GM21576 (cell line): Measurements from ENCODE around the gene HRH2.
"Not testable (repeated sequence)": the region's sequence is repeated elsewhere in the genome, so short reads cannot be mapped to it uniquely, and the experiment has no call there.

ENCODE experiments used
- ATAC-seq: cut with Tn5 transposase; IDR thresholded peaks from one replicate; pipeline ENCODE4 v1.9.1; 2021; ENCODE audit warnings: mild to moderate bottlenecking, moderate library complexity; ENCODE audit not compliant: unreplicated experiment

The HRH2 gene

DNA sequence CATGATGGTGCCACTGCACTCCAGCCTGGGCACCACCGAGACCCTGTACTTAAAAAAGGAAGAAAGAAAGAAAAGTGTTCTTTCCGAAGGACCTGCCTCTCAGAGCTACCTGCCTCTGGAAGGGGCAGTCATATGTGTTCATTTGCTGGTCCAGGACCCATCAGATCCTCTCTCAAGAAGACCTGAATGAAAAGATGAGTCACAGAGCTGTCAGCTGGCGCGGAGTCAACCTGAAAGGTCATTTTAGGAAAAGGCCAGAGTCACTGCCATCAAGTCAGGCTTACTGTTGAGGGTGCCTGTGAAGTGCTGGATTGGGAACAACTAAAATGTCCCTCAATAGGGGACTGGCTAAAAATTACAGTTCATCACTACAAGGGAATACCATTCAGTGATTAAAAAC, 14.9 kb upstream of the HRH2 start:
- ATAC-seq = no peak

DNA sequence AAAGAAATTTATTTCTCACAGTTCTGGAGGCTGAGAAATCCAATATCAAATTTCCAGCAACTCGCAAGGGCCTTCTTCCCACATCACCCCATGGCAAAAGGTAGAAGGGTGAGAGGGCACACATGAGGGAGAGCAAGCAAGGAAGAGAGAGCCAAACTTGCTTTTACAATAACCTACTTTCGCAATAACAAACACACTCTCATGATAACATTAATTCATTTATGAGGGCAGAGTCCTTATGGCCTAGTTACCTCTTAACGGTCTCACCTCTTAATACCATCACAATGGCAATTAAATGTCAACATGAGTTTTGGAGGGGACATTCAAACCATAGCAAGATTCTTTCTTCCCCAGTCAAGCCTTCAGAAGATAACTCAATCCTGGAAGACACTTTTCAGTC, 11.6 kb upstream of the HRH2 start:
- no peak for ATAC-seq

DNA sequence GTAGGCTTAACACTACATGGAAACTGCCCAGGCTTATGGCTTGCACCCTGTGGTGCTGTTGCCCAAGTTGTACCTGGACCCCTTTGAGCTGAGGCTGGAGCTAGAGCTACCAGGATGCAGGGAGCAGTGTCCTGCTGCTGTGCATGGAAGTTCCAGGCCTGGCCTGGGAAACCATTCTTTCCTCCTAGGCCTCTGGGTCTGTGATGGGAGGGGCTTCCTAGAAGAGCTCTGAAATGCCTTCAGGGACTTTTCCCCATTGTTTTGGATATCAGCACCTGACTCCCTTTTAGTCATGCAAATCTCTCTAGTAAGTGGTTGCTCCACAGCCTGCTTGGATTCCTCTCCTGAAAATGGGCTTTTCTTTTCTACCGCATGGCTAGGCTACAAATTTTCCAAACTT, 7.9 kb upstream of the HRH2 start:
- ATAC-seq = no peak

DNA sequence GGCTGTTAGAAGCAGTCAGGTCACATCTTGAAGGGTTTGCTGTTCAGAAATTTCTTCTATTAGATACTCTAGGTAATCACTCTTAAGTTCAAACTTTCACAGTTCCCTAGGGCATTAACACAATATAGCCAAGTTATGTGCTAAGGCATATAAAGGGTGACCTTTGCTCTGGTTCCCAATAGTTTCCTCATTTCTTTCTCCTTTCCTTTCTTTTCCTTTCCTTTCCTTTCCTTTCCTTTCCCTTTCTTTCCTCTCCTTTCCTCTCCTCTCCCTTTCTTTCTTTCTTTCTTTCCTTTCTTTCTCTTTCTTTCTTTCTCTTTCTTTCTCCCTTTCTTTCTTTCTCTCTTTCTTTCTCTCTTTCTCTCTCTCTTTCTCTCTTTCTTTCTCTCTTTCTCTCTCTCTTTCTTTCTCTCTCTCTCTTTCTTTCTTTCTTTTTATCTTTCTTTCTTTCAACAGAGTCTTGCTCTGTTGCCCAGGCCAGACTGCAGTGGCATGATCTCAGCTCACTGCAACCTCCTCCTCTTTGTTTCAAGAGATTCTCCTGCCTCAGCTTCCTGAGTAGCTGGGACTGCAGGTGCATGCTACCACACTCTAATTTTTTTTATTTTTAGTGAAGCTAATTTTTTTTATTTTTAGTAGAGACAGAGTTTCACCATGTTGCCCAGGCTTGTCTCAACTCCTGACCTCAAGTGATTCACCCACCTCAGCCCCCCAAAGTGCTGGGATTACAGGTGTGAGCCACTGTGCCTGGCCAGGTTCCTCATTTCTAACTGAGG, 7.3 kb upstream of the HRH2 start:
- not testable (repeated sequence) for ATAC-seq

DNA sequence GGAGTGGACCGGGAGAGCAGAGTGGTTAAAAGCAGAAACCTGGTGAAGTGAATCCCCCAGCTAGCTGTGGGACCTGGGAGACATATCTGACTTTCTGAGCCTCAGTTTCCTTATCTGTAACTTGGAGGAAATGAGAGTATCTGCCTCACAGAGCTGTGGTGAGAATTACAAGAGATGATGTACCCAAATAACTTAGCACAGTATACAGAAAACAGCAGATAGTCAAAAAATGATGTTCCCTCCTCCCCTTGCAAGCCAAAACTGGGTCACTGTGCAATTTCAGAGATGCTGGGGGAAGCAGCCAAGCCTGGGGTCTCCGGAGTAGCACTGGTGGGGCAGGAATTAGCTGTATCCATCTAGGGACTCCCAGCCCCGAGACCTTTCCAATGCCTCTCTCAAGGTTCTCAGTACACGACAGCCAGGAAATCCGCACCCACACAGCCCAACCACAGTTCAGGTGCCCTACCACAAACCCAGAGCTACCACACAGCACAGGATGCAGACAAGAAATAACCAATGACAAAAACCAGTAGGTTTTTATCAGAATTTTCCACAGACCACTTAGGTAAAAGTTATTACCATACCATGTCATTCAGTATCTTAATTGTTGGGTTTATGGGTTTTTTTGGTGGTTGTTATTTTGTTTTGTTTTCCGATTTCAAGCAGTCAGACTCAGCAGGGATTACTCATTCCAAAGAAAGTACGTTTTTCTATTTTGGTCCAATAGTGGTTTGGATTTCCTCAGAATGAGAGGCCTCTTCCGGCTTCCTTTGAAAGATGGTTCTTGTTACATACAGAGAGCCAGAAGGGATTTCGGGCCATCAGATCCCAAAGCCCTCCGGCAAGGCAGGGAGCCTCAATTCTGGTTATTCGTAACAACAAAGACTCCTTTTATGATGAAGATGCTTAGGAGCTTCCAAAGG, 4.9 kb upstream of the HRH2 start:
- ATAC-seq = peak; percentile 55

DNA sequence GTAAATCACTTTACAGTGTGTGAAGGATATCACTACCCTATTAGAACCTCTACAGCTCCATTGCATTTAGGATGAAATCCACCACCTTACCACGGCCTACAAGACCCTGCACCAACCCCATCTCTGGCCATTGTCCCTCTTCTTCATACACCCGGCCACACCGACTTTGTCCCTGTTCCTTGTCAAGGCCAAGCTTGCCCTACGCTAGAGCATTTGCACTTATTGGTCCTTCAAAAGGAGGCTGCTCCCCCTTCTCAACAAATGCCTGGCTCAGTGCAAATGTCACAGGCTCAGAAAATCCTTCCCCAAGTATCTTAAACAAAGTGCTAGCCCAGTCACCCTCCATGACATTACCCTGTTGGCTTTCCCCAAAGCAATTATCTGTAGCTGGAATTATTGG, 4.1 kb upstream of the HRH2 start:
- no peak for ATAC-seq

DNA sequence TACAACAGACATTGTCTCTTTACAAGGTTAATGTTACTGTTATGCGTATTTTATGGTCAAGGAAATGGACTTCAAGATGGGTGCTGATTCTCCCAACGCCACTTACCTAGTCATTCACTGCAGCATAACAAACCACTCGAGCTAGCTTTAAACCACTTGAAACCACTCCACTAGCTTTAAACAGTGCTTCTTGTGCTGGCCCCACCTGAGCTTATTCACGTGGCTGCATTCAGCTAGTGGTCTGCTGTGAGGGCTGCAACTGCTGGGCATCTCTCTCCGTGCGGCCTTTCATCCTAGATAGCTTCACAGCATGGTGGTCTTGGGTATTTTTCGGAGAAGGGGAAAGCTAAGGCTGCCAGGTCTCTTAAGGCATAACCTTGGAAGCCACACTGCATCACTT, 3.5 kb upstream of the HRH2 start:
- no peak for ATAC-seq

- ATAC-seq = no peak
Measured at GRCh38 chr5:175654807-175655206, 3.1 kb upstream of the HRH2 start.

- no peak for ATAC-seq
Measured at GRCh38 chr5:175655411-175655810, 2.5 kb upstream of the HRH2 start.

DNA sequence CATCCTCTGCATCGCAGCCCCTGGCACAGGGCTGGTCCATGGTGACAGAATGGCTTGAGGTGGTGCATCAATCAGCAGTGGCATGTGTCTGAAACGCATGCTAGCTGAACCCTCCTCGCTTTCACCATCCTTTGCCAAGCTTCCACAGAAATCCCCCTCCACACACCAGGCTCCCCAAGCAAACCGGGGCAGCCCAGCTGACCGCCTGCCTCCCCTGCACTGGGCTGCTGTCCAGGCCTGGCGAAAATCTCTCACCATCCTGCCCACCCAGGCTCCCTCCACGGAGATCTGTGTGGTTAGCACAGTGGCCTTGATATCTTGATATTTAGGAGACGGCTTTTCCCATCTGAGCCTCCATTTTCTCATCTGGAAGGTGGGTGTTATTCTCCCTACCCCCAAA, 905 bp upstream of the HRH2 start:
- no peak for ATAC-seq

- no peak for ATAC-seq
Measured at GRCh38 chr5:175658299-175659145, 651 bp downstream of the HRH2 start.

DNA sequence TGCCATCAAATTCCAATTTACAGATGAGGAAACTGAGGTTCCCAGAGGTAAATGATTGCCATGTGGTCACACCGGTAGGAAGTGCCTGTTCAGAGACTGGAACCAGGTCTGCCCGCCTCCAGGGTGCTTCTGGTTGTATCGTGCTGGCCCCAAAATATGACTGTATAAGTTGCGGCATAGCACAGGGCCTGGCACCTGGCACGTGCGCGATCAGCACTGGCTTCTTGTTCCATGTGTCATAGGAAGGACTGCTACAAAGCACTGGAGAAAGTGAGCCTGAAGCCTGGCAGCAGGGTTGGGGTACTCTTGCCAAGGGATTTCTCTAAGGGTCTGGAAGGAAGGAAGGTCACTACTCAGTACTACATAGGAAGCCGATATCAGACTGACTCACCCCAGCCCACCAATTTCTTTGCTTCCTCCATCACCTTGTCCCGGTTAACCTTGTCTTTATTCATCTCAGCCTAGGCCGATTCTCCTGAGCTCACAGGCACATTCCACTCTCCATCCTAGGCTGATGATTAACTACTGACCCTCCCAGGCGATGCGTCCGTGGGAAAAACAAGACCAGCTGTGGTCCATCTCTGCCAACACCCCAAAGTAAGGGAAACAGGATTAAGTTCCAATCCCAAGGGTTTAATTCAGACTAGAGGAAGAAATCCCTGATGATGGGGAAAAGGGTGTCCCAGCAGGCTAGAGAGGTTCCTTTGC, 1.8 kb downstream of the HRH2 start:
- ATAC-seq = no peak

DNA sequence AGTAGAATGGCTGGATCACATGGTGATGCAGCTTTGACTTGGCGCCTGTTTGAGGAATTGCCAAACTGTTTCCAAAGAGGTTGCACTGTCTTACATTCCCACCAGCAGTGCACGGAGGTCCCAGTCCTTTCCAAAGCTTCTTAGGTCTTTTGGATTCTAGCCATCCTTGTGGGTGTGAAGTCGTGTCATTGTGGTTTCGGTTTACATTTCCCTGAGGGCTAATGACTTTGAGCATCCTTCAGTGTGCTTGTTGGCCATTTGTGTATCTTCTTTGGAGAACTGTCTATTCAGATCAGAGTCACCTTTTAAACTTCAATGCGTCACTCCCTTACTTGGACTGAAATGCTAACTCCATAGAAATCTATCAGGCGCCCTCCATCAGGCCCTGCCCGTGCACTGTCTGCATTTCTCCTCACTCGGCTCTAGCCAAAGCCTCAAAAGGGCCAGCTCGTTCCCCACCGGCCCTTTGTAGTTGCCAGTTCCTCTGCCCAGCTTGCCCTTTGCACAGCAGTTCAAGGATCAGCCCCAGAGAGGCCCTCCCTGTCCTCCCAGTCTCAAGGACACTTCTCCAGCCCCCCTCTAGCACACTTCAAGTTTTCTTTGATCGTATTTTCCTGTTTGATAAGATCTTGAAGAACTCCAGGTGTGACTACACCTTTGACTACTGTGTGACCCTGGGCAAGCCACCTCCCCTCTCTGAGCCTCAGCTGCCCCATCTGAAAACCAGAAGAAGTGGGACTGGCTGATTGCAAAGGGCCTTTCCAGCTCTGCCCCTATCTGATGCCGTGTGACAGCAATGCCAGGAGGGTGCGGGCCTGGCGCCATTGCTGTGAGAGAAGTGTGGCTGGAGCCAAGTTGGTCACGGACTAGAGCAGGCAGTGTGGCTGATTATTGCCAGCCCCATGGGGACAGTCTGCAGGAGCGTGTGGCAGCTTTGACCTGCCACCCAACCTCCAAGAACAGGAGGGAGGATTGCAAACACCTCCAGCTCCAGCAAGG, 5.6 kb downstream of the HRH2 start:
- ATAC-seq = no peak

GRCh38 chr5:175664723-175665122, 6.9 kb downstream of the HRH2 start:
- no peak for ATAC-seq

DNA sequence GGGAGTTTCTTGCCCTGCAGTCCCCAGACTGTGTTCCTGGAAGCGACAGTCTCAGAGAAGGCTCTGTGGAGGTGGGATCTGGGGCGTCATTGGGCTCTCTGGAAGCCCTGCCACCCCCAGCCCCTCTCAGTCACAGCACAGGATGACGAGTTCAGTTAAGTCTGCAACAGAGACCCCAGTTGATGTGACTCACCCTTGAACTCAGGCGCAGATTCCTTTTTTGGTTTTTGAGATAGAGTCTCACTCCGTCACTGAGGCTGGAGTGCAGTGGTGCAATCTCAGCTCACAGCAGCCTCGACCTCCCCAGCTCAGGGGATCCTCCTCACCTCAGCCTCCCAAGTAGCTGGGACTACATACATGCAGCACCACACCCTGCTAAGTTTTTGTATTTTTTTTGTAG, 8.3 kb downstream of the HRH2 start:
- no peak for ATAC-seq

DNA sequence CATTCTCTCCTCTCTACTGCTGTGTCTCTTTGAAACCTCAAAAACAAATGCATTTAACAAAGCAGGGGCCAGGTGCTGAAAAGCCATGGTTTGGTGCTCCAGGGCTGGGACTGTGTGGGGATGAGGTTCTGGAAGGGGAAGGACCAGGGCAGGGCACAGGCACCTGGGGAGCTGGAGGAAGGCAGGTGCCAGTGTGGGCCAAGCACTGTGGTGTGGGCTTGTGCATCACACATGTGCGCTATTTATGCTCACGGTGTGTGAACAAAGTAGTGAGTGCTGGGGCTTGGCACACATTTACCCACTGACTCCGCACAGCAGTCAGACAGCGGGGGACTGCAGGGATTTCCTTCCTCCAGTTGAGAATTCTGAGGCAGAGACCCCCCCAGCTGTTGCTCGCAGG, 10.1 kb downstream of the HRH2 start:
- ATAC-seq = no peak

DNA sequence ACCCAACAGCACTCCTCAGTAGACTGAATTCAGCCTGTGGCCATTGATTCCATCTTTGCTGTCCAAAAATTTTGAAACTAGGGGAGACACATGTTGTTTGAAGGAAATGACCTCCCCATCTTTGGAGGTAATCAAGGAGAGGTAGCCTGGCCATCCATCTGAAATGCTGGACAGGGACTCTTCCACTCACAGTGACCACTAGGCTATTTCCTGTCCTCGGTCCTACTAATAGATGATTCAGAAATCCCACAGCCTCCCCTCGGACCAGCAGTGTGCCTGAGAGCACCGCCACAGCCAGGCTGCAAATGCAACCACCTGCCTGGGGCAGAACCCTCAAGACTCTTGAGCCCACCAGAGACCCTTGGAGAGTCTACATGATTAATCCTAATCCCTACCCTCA, 12.5 kb downstream of the HRH2 start:
- ATAC-seq = no peak

DNA sequence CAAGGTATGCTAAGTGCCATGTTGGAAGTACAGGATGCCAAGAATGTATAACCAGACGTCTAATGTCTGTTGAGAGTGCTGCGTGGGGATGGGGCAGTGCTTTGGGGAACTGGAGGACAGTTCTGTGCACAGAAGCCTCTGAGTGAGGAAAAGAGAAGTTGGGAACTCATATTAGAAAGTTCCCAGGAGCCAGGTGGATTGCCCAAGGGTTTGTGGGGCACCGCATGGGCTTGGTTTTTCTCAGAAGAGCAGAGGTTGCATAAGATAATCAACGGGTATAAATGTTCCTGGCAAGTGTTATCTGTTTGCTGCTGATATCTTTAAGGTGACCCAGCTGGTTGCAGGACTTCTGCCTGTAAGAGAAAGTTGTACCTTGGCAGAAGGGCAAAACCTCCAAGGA, 13.1 kb downstream of the HRH2 start:
- no peak for ATAC-seq

GRCh38 chr5:175672976-175673648, 15.2 kb downstream of the HRH2 start:
- no peak for ATAC-seq
